ENCODE data around the gene LRRC18. TPM values are rescaled to one million over a fixed set of nuclear protein-coding genes. Genes with fewer than 3 reads are reported as not detected.

The LRRC18 gene
- total and polyA plus RNA-seq, 8 donors: 0.46 to 2.6 (median 0.72) TPM; not detected in 5

DNA sequence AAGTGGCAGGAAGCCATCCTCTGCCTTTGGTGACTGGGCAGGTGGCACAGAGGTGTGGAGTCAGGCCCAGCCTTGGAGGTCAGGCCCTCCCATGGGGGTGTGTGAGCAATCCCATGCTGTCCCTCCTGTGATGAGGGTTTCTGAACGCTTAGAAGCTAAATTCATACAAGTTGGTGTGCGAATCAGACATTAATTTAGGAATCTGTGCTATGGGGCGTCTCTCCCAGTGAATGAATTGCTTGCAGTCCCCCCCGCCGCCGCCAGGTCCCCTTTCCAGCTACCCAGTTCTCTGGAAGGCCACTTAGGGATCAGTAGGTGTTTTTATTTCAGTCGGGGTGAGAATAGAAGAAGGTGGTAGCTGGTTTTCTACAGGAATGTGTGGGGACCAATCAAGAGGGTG is 37.5 kb downstream of the LRRC18 start:
- TF ChIP-seq POLR2AphosphoS5 (IDR thresholded peaks at IDR 0.05): no peak
- no peak for TF ChIP-seq CTCF (IDR thresholded peaks at IDR 0.05)
- TF ChIP-seq POLR2A (IDR thresholded peaks at IDR 0.05): no peak
- no peak for TF ChIP-seq EP300 (IDR thresholded peaks at IDR 0.05)
- WGBS, 5 donors: 89 to 96% (median 92%) methylated on average over 7 of the region's 7 CpGs
- Histone ChIP-seq H3K4me3 (no peak overlapping the region), H3K9me3 (peaks cover 0 to 7% (median 0%) of the 10 kb centered on the region in 4 donors), H3K27ac (no peak overlapping the region), H3K27me3 (no peaks in the 10 kb centered on the region), H3K36me3 (peaks cover 0 to 7% (median 0%) of the 10 kb centered on the region in 4 donors), H3K4me1 (no peaks in the 10 kb centered on the region)
- intact Hi-C loops (cut with DNase I; ENCODE audit: low total_unique reads): no loop called here
- no peak for DNase-seq

GRCh38 chr10:48901319-48901718 is 38.3 kb downstream of the LRRC18 start:
- intact Hi-C loops (cut with DNase I; ENCODE audit: low total_unique reads): no loop called here
- peaks cover 0 to 8% (median 0%) of the 10 kb centered on the region in 4 donors for H3K36me3 ChIP-seq
- WGBS, 5 donors: 47 to 65% (median 58%) methylated on average over 5 of the region's 5 CpGs
- H3K27ac ChIP-seq: no peak overlapping the region
- no peaks in the 10 kb centered on the region for H3K27me3 ChIP-seq
- no peak for DNase-seq
- H3K9me3 ChIP-seq: peaks cover 0 to 7% (median 0%) of the 10 kb centered on the region in 4 donors
- H3K4me1 ChIP-seq: no peaks in the 10 kb centered on the region
- no peak for TF ChIP-seq EP300 (IDR thresholded peaks at IDR 0.05)
- TF ChIP-seq CTCF (IDR thresholded peaks at IDR 0.05): no peak
- no peak for TF ChIP-seq POLR2A (IDR thresholded peaks at IDR 0.05)
- no peak for TF ChIP-seq POLR2AphosphoS5 (IDR thresholded peaks at IDR 0.05)
- no peak overlapping the region for H3K4me3 ChIP-seq

DNA sequence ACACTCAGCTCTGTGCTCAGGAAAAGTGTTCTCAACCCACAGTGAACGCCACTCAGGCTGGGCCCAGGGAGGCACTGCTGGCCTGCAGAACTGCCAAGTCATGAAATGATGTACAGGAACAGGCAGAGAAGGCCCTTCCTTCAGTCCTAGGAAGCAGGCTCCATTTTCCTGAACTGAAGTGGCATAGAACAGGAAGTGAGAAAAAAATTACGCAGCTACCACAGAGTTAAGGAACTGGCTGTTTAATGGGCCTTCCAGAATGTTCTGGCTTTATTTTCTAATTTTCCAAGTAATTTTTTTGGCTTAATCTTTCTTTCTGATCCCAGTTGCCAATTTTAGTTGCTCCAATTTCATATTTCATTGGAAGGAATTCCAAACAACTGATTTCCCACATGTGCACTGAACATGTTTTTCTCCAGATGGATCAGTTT is 39.3 kb downstream of the LRRC18 start:
- Histone ChIP-seq H3K27ac (no peak overlapping the region), H3K9me3 (peaks cover 0 to 7% (median 0%) of the 10 kb centered on the region in 4 donors), H3K36me3 (peaks cover 0 to 8% (median 0%) of the 10 kb centered on the region in 4 donors), H3K27me3 (no peaks in the 10 kb centered on the region), H3K4me1 (no peaks in the 10 kb centered on the region), H3K4me3 (no peak overlapping the region)
- intact Hi-C loops (cut with DNase I; ENCODE audit: low total_unique reads): no loop called here
- peak in 1 of 2 donors; percentile 23 for DNase-seq
- WGBS, 5 donors: 79 to 92% (median 84%) methylated on average over 2 of the region's 2 CpGs
- TF ChIP-seq CTCF (IDR thresholded peaks at IDR 0.05) (no peak), EP300 (IDR thresholded peaks at IDR 0.05) (no peak), POLR2AphosphoS5 (IDR thresholded peaks at IDR 0.05) (no peak), POLR2A (IDR thresholded peaks at IDR 0.05) (no peak)

- 79 to 86% (median 84%) methylated on average over 7 to 8 of the region's 8 CpGs for WGBS, 5 donors
- TF ChIP-seq POLR2AphosphoS5 (IDR thresholded peaks at IDR 0.05) (no peak), CTCF (IDR thresholded peaks at IDR 0.05) (no peak), EP300 (IDR thresholded peaks at IDR 0.05) (no peak), POLR2A (IDR thresholded peaks at IDR 0.05) (no peak)
- no peak for DNase-seq
- H3K4me1 ChIP-seq: no peaks in the 10 kb centered on the region
- H3K4me3 ChIP-seq: no peak overlapping the region
- no peak overlapping the region for H3K27ac ChIP-seq
- peaks cover 0 to 7% (median 0%) of the 10 kb centered on the region in 4 donors for H3K9me3 ChIP-seq
- no peaks in the 10 kb centered on the region for H3K27me3 ChIP-seq
- intact Hi-C loops (cut with DNase I; ENCODE audit: low total_unique reads): no loop called here
- H3K36me3 ChIP-seq: peaks cover 0 to 8% (median 0%) of the 10 kb centered on the region in 4 donors
These were observed 39.9 kb downstream of the LRRC18 start for GRCh38 chr10:48899781-48900180.
